K562 (cell line): ENCODE measurements around the gene SCN1A.

ENCODE experiments used
- DMBX1 ChIP-seq: fragments of 250-450 bp; sonication (Bioruptor Pico); IDR thresholded peaks from 2 replicates; pipeline ENCODE4 v1.8.0; 2022; ENCODE audit warnings: inconsistent platforms, mild to moderate bottlenecking, moderate library complexity, borderline replicate concordance
- FOXP1 ChIP-seq: sonication (generic); formaldehyde crosslinking; IDR thresholded peaks from 2 replicates; pipeline ENCODE4 v1.8.0; 2022; ENCODE audit warnings: mild to moderate bottlenecking, missing genetic modification reagents
- SMAD1 ChIP-seq: fragments of 150-350 bp; IDR thresholded peaks from 2 replicates; pipeline ENCODE4 v1.6.1; 2014; ENCODE audit warnings: low read length, low read depth; ENCODE audit not compliant: partially characterized antibody
- ZNF24 ChIP-seq: fragments of 450-650 bp; IDR thresholded peaks from 2 replicates; pipeline ENCODE4 v1.6.1; 2016
- TF ChIP-seq, protein P1 (sequence below), 3 experiments: IDR thresholded peaks in 2 of 3; conservative IDR thresholded peaks in 1 of 3; 2 replicates each; pipeline ENCODE4 v1.5.1; 2011 to 2012; ENCODE audit warnings: low read length in 3 of 3, mild to moderate bottlenecking in 3 of 3, control low read depth in 2 of 3, improper control_type of control experiment in 1 of 3, inconsistent platforms in 1 of 3, low read depth in 1 of 3, mixed read lengths in 1 of 3, moderate library complexity in 1 of 3; ENCODE audit not compliant: insufficient read depth in 2 of 3
- TF ChIP-seq, protein P2 (sequence below), 2 experiments: fragments of 450-650 bp in 1 of 2; sonication (generic) in 1 of 2; formaldehyde crosslinking in 1 of 2; IDR thresholded peaks in 1 of 2; conservative IDR thresholded peaks in 1 of 2; 2 replicates each; pipeline versions ENCODE4 v1.6.1 to v1.8.1; 2016 to 2023; ENCODE audit warnings: mild to moderate bottlenecking in 2 of 2, moderate library complexity in 2 of 2, inconsistent platforms in 1 of 2, missing genetic modification reagents in 1 of 2

DNA sequence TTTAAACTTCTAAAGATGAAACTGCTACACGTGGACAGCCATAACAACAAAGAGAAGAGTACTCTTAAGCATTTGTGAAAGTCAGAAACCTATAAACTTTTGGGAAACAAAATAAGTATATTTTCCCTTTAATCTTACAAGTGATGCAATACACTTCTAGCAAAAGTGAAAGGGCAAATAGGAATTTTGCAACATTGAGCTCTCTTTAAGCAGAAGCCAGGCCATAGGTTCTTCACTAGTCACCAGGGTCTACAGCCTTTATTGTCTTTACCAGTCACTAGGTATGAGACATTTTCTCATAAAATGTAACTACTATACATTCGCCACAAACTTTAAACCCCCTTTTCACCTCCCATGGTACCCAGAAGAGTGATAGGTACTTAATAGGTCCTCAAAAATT, 37.5 kb downstream of the SCN1A start:
- TF ChIP-seq, protein P1, sequence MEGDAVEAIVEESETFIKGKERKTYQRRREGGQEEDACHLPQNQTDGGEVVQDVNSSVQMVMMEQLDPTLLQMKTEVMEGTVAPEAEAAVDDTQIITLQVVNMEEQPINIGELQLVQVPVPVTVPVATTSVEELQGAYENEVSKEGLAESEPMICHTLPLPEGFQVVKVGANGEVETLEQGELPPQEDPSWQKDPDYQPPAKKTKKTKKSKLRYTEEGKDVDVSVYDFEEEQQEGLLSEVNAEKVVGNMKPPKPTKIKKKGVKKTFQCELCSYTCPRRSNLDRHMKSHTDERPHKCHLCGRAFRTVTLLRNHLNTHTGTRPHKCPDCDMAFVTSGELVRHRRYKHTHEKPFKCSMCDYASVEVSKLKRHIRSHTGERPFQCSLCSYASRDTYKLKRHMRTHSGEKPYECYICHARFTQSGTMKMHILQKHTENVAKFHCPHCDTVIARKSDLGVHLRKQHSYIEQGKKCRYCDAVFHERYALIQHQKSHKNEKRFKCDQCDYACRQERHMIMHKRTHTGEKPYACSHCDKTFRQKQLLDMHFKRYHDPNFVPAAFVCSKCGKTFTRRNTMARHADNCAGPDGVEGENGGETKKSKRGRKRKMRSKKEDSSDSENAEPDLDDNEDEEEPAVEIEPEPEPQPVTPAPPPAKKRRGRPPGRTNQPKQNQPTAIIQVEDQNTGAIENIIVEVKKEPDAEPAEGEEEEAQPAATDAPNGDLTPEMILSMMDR (IDR thresholded peaks at IDR 0.05 in 2 of 3, conservative IDR thresholded peaks at IDR 0.05 in 1 of 3; ENCODE audit: insufficient read depth in 2 of 3, low read depth in 1 of 3, low read length in 3 of 3), result no peak
- no peak for TF ChIP-seq SMAD1
- no peak for TF ChIP-seq FOXP1 (CRISPR knock-in tag)
- TF ChIP-seq ZNF24, result no peak
- TF ChIP-seq, protein P2, sequence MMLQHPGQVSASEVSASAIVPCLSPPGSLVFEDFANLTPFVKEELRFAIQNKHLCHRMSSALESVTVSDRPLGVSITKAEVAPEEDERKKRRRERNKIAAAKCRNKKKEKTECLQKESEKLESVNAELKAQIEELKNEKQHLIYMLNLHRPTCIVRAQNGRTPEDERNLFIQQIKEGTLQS (IDR thresholded peaks at IDR 0.05), result peak; percentile 28; the same call in 1 of the 2 replicates
- TF ChIP-seq, protein P2 (CRISPR knock-in tag; conservative IDR thresholded peaks at IDR 0.05), result no peak
- no peak for TF ChIP-seq DMBX1 (CRISPR knock-in tag)
